ENCODE data around the gene RAB31. TPM values are rescaled to one million over a fixed set of nuclear protein-coding genes. Genes with fewer than 3 reads are reported as not detected.

Gene RAB31
- total and polyA plus RNA-seq, 10 donors, result 12.3 to 112 (median 72.6) TPM

DNA sequence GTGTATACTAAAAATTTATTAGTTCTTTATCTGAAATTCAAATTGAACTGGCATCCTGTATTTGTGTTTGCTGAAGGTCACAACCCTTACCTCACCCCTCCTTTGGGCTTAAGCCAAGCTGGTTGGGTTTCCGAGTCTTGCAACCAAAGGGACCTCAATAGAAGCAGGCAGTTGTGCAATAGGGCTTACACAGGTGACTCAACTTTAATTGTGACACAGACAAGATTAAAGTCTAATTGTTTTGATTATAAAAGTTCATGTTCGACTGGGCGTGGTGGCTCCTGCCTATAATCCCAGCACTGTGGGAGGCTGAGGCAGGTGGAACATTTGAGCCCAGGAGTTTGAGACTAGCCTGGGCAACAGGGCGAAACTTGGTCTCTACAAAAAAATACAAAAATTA lies 71.5 kb downstream of the RAB31 start:
- peaks cover 0 to 79% (median 26%) of the 10 kb centered on the region in 6 donors for H3K4me1 ChIP-seq
- H3K27me3 ChIP-seq (replicated peaks in 1 of 7), result no peaks in the 10 kb centered on the region
- WGBS, 5 donors, result 54 to 75% (median 62%) methylated on average over 4 of the region's 4 CpGs
- intact Hi-C loops (cut with DNase I; ENCODE audit: low total_unique reads), result no loop called here
- no peak overlapping the region for H3K4me3 ChIP-seq
- no peak for DNase-seq
- H3K9me3 ChIP-seq, result no peaks in the 10 kb centered on the region
- peak overlapping the region in 7 of 8 donors; percentile 5 to 89 (median 61) for H3K27ac ChIP-seq
- no peak for TF ChIP-seq POLR2A (IDR thresholded peaks at IDR 0.05)
- peak in 1 of 3 donors; percentile 79 for TF ChIP-seq POLR2AphosphoS5 (IDR thresholded peaks at IDR 0.05)
- TF ChIP-seq, protein P1, sequence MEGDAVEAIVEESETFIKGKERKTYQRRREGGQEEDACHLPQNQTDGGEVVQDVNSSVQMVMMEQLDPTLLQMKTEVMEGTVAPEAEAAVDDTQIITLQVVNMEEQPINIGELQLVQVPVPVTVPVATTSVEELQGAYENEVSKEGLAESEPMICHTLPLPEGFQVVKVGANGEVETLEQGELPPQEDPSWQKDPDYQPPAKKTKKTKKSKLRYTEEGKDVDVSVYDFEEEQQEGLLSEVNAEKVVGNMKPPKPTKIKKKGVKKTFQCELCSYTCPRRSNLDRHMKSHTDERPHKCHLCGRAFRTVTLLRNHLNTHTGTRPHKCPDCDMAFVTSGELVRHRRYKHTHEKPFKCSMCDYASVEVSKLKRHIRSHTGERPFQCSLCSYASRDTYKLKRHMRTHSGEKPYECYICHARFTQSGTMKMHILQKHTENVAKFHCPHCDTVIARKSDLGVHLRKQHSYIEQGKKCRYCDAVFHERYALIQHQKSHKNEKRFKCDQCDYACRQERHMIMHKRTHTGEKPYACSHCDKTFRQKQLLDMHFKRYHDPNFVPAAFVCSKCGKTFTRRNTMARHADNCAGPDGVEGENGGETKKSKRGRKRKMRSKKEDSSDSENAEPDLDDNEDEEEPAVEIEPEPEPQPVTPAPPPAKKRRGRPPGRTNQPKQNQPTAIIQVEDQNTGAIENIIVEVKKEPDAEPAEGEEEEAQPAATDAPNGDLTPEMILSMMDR (IDR thresholded peaks at IDR 0.05 in 8 of 11, conservative IDR thresholded peaks at IDR 0.05 in 3 of 11), result no peak
- H3K36me3 ChIP-seq, result peaks cover 0 to 27% (median 0%) of the 10 kb centered on the region in 6 donors

DNA sequence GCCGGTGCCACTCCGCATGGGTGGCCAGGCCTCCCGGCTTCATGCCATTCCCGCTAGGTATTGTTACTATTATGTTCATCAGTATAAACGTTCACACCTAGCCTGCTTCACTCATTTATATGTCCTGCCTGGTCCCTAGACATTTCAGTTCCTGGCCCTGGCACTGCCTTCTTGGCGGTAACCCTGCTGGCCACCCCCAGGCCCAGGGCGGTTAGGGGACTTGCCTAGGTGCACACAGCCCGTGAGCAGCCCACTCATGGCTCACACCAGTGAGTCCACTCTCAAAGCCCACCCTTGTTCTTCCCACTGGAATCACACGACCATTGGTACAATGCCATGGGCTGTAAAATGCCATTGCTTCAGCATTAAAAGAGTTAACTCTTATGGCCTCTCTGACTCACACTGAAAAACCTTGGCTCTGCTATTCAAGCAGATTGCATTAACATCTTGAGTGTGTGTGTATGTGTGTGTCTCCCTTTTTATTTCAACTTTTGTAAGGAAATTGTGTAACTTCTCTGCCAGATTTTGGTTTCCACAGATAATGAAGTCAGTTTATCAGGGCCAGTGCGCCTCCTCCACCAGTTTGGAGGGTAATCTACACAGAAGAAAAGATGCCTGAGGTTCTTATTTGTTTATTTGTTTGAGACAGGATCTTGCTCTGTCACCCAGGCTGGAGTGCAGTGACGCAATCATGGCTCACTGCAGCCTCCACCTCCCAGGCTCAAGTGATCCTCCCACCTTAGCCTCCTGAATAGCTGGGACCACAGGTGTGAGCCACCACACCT lies 74.2 kb downstream of the RAB31 start:
- Histone ChIP-seq H3K4me3 (peak overlapping the region in 1 of 8 donors; percentile 35), H3K27me3 (replicated peaks in 1 of 7) (no peaks in the 10 kb centered on the region), H3K4me1 (peaks cover 0 to 53% (median 17%) of the 10 kb centered on the region in 6 donors), H3K36me3 (peaks cover 0 to 28% (median 0%) of the 10 kb centered on the region in 6 donors), H3K9me3 (no peaks in the 10 kb centered on the region), H3K27ac (peak overlapping the region in 7 of 8 donors; percentile 49 to 89 (median 74))
- WGBS, 5 donors, result 80 to 97% (median 87%) methylated on average over 11 of the region's 11 CpGs
- intact Hi-C loops (cut with DNase I; ENCODE audit: low total_unique reads), result no loop called here
- TF ChIP-seq POLR2A (IDR thresholded peaks at IDR 0.05), result no peak
- TF ChIP-seq, protein P1 (IDR thresholded peaks at IDR 0.05 in 8 of 11, conservative IDR thresholded peaks at IDR 0.05 in 3 of 11), result no peak
- peak; percentile 18 to 65 (median 18) for TF ChIP-seq POLR2AphosphoS5 (IDR thresholded peaks at IDR 0.05)
- no peak for DNase-seq

DNA sequence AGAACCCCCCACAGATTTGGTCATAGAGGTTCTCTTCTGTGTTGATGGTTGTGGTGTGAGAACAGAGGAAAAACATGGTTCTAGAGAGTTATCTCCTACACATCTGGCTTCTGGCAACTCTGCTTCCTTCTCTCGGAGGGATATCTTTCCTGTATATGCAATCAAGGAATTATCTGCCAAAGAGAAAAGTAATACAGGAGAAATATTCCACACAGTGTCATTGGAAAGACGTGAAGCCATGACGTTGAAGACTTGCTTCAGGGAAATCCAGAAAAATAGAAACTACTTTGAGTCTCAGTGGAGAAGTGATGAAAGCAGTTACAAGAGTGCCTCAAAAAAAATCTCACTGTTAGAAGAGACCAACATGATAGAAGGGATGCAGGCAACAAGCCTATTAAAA lies 78.5 kb downstream of the RAB31 start:
- Histone ChIP-seq H3K36me3 (peaks cover 0 to 22% (median 0%) of the 10 kb centered on the region in 6 donors), H3K27me3 (replicated peaks in 1 of 7) (no peaks in the 10 kb centered on the region), H3K4me1 (peaks cover 0 to 28% (median 9%) of the 10 kb centered on the region in 6 donors), H3K9me3 (peaks cover 0 to 4% (median 0%) of the 10 kb centered on the region in 8 donors), H3K4me3 (no peak overlapping the region), H3K27ac (no peak overlapping the region)
- no peak for DNase-seq
- intact Hi-C loops (cut with DNase I; ENCODE audit: low total_unique reads), result no loop called here
- WGBS, 5 donors, result 79 to 93% (median 84%) methylated on average over 3 of the region's 3 CpGs
- TF ChIP-seq POLR2AphosphoS5 (IDR thresholded peaks at IDR 0.05) (no peak), POLR2A (IDR thresholded peaks at IDR 0.05) (no peak)
- TF ChIP-seq, protein P1 (IDR thresholded peaks at IDR 0.05 in 8 of 11, conservative IDR thresholded peaks at IDR 0.05 in 3 of 11), result no peak

DNA sequence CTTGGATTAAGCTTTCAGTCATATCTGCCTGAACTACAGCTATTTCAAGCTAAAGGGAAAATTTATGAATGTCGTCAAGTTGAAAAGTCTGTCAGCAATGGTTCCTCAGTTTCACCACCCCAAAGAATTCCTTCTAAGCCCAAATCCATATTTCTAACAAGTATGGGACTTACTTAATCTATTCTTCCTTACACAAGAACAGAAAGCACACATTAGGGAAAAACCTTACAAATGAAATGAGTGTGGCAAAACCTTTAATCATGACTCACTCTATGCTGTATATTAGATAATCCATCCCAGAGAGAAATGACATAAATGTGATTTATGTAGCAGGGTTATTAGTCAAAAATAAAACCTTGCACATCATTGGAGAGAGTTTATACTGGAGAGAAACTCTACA lies 78.9 kb downstream of the RAB31 start:
- intact Hi-C loops (cut with DNase I; ENCODE audit: low total_unique reads), result no loop called here

More for the DNA sequence above, 78.9 kb downstream of the RAB31 start:
- Histone ChIP-seq H3K9me3 (peaks cover 0 to 4% (median 0%) of the 10 kb centered on the region in 8 donors), H3K4me1 (peaks cover 0 to 24% (median 8%) of the 10 kb centered on the region in 6 donors), H3K27ac (no peak overlapping the region), H3K4me3 (no peak overlapping the region), H3K36me3 (peaks cover 0 to 22% (median 0%) of the 10 kb centered on the region in 6 donors), H3K27me3 (replicated peaks in 1 of 7) (no peaks in the 10 kb centered on the region)
- no peak for DNase-seq
- WGBS, 5 donors, result 88 to 100% (median 96%) methylated on average over 1 of the region's 1 CpG
- no peak for TF ChIP-seq POLR2AphosphoS5 (IDR thresholded peaks at IDR 0.05)
- TF ChIP-seq POLR2A (IDR thresholded peaks at IDR 0.05), result no peak
- TF ChIP-seq, protein P1 (IDR thresholded peaks at IDR 0.05 in 8 of 11, conservative IDR thresholded peaks at IDR 0.05 in 3 of 11), result no peak
